WERI-Rb-1 (cell line): ENCODE data around the gene ADAM12.

Experiments
- DNase-seq: peaks from one replicate; pipeline ENCODE4 v3.0.0-alpha.2; 2020
- H3K27ac ChIP-seq: fragments of 250-450 bp; sonication (Bioruptor Pico); 2 replicates; pipeline ENCODE4 v1.5.1; 2020; ENCODE audit warnings: mild to moderate bottlenecking, moderate library complexity
- H3K27me3 ChIP-seq: fragments of 250-450 bp; sonication (Bioruptor Pico); 2 replicates; pipeline ENCODE4 v1.5.1; 2021; ENCODE audit warnings: mild to moderate bottlenecking, low read depth, moderate library complexity; ENCODE audit not compliant: insufficient read depth, severe bottlenecking
- H3K36me3 ChIP-seq: fragments of 250-450 bp; sonication (Bioruptor Pico); 2 replicates; pipeline ENCODE4 v1.5.1; 2020; ENCODE audit warnings: mild to moderate bottlenecking, moderate library complexity
- H3K4me3 ChIP-seq: 2 replicates; pipeline ENCODE4 v1.5.1; 2011; ENCODE audit warnings: low read depth, mild to moderate bottlenecking, control low read depth, low read length
- H3K9me3 ChIP-seq: fragments of 250-450 bp; sonication (Bioruptor Pico); 2 replicates; pipeline ENCODE4 v1.5.1; 2021; ENCODE audit warnings: mild to moderate bottlenecking, moderate library complexity; ENCODE audit not compliant: severe bottlenecking
- TF ChIP-seq, protein P1 (sequence below): IDR thresholded peaks from 2 replicates; pipeline ENCODE4 v1.5.1; 2011; ENCODE audit warnings: low read depth, mild to moderate bottlenecking, control low read depth, inconsistent platforms, low read length

Gene ADAM12

DNA sequence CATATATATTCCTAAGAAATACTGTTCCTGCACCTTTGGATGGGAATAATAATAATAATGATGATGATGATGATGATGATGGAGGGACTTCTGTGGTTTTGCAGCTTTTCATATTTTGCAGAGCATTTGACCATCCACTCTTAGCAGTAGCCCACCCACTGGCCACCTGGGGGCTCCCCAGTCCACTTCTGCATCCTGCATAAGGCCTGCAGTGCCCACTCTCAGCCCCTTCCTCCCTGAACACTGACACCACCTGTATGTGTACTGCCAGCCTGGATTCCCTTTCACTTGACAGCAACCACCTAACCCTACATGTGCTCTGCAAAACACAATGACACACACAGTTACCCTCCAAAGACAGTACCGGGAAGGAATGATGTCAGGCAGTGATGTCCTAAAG is 131.4 kb downstream of the ADAM12 start:
- no peak overlapping the region for H3K27ac ChIP-seq
- H3K9me3 ChIP-seq, result no peaks in the 10 kb centered on the region
- no peaks in the 10 kb centered on the region for H3K36me3 ChIP-seq
- H3K4me3 ChIP-seq, result no peak overlapping the region
- TF ChIP-seq, protein P1, sequence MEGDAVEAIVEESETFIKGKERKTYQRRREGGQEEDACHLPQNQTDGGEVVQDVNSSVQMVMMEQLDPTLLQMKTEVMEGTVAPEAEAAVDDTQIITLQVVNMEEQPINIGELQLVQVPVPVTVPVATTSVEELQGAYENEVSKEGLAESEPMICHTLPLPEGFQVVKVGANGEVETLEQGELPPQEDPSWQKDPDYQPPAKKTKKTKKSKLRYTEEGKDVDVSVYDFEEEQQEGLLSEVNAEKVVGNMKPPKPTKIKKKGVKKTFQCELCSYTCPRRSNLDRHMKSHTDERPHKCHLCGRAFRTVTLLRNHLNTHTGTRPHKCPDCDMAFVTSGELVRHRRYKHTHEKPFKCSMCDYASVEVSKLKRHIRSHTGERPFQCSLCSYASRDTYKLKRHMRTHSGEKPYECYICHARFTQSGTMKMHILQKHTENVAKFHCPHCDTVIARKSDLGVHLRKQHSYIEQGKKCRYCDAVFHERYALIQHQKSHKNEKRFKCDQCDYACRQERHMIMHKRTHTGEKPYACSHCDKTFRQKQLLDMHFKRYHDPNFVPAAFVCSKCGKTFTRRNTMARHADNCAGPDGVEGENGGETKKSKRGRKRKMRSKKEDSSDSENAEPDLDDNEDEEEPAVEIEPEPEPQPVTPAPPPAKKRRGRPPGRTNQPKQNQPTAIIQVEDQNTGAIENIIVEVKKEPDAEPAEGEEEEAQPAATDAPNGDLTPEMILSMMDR, result peak; percentile 75
- H3K27me3 ChIP-seq, result no peaks in the 10 kb centered on the region
- peak; percentile 54 for DNase-seq

DNA sequence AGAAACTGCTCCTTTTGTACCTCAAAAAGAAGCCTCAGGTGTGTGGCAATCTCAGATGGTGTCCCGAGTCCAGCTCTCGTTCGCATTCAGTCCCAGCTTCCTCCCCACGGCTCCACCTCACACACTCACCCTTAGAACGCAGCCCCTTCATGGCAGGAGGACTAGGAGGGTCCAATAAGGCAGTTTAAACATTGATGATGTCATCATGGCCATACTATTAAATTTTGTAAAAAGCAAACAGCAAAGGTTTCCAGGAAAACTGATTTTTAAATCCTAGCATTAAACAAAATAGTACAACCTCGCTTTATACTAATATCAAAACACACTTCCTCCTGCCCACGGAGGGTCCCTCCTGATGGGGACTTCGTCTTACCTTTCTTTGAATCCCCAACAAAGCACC is 133.0 kb downstream of the ADAM12 start:
- TF ChIP-seq, protein P1, result no peak
- no peak overlapping the region for H3K27ac ChIP-seq
- H3K27me3 ChIP-seq, result no peaks in the 10 kb centered on the region
- no peak overlapping the region for H3K4me3 ChIP-seq
- H3K36me3 ChIP-seq, result no peaks in the 10 kb centered on the region
- no peaks in the 10 kb centered on the region for H3K9me3 ChIP-seq
- DNase-seq, result no peak

DNA sequence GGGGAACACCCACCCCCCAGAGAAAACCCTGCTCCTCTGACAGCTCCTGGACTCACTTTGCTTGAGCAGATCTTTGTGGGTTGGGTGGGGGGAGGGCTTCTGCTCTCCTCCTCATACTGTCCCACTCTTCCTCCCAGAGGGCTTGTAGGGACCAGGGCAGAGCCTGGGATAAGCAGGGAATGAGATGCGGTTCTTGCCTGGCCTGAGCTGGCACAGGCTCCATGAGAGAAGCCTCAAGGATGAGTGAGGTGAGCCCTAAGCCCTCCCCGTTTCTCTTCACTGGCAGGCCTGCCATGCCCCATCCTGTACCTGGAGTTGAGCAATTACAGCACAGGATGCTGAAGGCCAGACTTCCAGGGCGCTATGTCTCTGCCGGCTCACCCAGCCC is 134.7 kb downstream of the ADAM12 start:
- H3K9me3 ChIP-seq, result no peaks in the 10 kb centered on the region
- no peaks in the 10 kb centered on the region for H3K36me3 ChIP-seq
- DNase-seq, result no peak
- no peak overlapping the region for H3K4me3 ChIP-seq
- no peak overlapping the region for H3K27ac ChIP-seq
- TF ChIP-seq, protein P1, result no peak
- no peaks in the 10 kb centered on the region for H3K27me3 ChIP-seq

DNA sequence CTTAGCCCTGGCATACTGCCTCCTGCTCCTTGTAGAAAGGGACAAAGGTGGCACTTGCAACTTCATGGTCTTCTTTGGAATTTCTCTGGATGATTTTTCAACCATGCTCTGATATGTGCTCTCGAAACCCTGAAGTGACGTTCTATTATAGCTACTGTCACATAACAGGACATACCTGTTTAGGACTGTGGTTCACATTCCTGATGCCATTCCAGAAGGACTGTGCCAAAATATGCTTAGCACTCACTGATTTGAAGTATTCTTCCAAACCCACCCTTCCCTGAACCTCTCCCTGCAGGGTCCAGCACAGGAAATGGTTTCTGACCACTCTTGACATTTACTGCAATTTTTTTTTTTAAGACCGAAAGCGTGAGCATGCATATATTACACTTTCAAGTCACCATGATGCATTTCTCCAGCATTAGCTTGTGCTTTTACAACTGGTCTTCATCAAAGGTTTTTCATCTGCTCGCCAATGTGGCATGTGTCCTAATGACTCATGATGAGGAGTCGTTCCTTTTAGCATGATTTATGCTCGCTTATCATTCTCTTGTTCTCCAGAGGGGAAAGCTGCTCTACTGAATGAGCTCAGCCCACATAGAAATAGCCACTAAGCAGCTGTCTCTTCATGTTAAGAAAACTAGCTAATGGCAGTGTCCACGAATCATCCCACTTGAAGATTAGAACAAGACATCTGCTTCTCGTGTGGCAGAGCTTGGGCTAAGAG is 135.2 kb downstream of the ADAM12 start:
- peak; percentile 48 for DNase-seq
- no peaks in the 10 kb centered on the region for H3K36me3 ChIP-seq
- no peak overlapping the region for H3K27ac ChIP-seq
- no peaks in the 10 kb centered on the region for H3K27me3 ChIP-seq
- no peaks in the 10 kb centered on the region for H3K9me3 ChIP-seq
- no peak overlapping the region for H3K4me3 ChIP-seq
- TF ChIP-seq, protein P1, result no peak

DNA sequence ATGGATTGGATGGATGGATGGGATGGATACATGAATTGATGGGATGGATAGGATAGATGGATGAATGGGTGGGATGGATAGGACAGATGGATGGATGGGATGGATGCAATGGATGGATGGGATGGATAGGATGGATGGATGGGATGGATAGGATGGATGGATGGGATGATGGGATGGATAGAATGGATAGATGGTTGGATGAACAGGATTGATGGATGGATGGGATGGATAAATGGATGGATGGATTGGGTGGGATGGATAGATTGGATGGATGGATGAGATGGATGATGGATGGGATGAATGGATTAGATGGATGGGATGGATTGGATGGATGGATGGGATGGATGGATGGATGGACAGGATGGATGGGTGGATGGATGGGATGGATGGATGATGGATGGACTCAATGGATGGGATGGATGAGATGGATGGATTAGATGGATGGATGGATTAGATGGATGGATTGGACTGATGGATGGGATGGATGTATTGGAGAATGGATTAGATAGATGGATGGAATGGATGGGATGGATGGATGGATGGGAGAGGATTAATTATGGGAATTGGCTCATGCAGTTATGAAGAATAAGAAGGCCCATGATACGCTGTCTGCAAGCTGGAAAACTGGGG is 136.4 kb downstream of the ADAM12 start:
- Histone ChIP-seq H3K9me3 (no peaks in the 10 kb centered on the region), H3K27me3 (no peaks in the 10 kb centered on the region), H3K36me3 (no peaks in the 10 kb centered on the region), H3K27ac (no peak overlapping the region), H3K4me3 (no peak overlapping the region)
- DNase-seq, result no peak
- TF ChIP-seq, protein P1, result no peak
